DMS53 treated with DMSO at 0.1 percent for 48 hours (cell line): ENCODE results near the gene PLA2G2A.
A peak's percentile ranks its signal among the peaks of the same experiment; 100 is the strongest.

Experiments used
- DNase-seq: peaks from one replicate; lab custom pipeline; 2025; ENCODE audit not compliant: unreplicated experiment; lab: John Stamatoyannopoulos, UW

The PLA2G2A gene

DNA sequence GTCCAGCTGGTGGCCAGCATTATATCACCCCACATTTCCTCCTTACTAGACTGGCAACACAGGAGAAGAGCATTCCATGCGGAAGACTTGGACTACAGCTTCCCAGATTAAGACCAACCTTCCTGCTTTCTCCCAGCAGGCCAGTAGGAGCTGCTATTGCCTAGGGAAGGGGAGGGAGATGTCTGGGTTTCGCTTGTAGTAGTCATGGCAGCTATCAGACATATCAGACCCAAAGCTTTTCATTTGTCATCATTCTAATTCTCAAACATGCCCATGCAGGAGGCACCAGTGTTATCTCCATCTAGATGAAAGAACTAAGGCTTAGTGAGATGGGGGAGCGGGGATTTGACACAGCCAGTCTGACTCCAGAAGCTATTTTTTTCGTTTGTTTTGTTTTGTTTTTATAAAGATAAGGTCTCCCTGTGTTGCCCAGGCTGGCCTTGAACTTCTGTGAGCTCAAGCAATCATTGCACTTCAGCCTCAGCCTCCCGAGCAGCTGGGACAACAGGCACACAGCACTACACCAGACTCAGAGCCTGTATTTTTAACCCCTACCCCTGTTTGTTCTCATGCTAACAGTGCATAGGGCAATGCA lies 4.5 kb downstream of the PLA2G2A start:
- peak; percentile 29 for DNase-seq

DNA sequence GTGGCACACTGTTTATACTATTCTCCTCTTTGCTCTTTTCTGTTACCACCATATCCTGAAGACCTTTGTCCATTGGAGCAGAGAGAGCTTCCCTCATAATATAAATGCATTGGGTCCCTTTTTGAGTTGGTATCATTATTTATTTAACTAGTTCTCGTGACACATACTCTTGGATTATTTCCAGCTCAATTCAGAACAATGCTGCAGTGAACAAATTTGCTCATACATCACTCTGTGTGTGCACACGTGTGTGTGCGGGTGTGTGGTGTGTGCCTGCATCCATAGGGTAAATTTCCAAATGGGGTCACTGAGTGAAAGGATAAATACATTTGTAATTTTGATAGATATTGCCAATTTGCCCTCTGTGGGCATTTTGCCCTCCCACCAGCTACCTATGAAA lies 5.8 kb downstream of the PLA2G2A start:
- no peak for DNase-seq

DNA sequence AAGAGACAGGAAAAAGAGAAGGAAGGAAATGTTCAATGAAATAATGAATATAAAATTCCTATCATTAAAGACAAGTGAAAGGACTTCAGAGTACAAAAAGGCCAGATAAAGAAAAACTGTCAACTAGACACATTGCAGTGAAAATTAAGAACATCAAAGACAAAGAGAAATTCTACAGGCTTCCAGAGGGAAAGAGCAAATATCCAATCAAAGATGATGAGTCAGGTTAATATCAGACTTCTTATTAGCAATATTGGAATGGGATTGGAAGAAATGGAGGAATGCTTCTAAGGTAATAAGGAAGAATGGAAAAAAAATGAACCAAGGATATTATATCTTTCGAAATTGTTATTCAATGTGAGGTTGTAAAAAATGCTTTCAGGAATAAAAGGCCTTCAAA lies 7.8 kb downstream of the PLA2G2A start:
- DNase-seq: no peak

DNA sequence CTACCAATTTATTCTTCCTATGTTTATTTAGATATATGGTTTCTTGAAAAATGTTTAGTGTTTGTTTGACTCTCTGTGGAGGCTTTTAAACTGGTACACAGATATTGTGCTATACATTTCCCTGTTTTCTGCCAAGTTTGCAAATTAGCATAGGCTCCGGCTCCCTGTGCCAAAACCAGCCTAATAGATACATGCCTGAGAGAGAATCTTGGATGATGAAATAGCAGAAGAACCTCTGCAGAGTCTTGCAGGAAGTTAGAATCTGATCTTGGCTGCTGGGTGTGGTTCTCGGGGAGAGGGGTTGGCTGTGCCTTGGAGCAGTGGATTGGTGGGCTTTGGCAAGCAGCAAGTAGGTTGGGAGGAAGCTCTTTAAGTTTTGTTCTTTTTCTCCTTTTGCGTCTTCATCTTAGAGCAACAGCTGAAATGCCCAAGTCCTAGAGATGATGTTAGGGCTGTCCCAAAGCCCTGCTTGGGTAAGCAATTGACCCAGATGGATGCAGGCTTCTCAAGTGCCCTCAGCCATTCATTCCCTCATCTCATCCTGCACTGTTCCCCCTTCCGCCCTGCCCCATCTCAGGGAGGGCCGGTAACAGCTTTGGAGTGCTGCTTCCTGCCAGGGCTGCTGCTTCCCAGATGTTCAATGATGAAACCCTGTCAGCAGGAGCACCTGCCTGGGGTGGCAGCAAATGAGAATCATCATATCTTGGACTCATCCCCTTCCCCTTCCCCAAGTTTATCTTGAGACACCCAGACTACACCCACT lies 9.3 kb downstream of the PLA2G2A start:
- no peak for DNase-seq

DNA sequence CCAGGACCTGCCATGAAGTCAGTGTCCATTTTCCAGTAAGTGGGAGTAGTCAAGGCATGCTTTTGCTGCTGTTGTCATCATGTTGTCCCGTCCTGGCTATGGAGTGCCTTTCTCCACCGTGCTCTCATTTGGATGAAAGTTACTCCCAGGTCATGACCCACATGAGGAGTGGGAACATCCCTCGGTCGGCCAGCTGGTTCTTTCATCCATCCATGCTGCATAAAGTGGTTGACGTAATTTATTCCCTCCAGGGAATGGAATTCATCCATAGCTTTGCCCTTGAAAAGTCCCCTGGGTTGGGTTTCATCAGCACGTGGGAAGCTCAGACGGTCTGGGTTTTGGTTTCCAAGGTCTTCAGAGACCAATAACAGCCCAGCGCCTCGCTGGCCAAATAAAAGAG lies 11.6 kb downstream of the PLA2G2A start:
- DNase-seq: no peak

DNA sequence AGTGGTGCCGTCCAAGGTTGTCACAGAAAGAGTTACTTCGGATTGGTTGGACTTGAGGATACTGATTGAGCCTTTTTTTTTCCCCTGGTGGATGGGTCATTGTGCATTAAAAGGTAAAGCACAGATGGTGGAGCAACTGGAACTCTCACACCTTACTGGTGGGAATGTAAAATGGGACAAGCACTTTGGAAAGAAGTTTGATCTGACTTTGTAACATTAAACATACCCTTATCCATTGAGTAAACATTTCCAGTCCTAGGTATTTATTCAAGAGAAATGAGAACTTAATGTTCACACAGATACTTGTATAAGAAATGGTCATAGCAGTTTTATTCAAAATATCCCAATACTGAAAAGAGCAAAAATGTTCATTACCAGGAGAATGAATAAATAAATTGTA lies 14.9 kb downstream of the PLA2G2A start:
- DNase-seq: no peak

DNA sequence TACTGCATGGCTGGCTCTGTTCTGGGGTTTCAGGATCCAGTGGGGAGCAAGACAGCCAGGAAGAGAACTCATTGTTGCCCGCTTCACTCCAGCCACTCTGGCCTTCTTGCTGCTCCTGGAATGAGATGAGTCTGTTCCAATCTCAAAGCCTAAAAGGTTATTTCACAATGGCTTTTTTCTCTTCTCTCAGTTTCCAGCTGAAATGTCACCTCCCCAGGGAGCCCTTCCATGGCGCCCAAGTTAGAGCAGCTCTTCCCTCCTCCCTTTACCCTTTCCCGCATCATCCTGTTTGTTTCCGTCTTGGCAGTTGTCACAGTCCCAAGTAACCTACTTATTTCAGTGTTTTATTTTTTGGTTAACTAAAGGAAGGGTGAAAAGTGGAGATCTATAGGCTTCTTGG lies 15.8 kb downstream of the PLA2G2A start:
- DNase-seq: no peak

DNA sequence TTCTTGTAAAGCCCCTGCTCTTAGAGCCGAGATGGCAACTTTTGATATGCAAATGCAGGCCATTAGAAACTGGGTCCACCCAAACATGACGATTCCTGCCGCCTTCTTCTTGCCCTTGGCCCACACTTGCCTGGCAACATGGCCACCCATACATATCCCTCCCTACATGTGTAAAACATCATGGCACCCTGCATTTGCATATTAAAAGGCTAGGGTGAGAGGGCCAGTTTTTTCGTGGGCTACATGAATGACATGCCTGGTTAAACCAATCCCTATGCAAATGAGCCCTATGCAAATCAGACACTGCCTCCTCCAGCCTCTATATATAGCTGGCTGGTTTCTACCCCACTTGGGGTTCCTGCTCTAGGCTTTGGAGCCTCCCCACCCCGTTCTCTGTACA lies 18.8 kb downstream of the PLA2G2A start:
- no peak for DNase-seq

DNA sequence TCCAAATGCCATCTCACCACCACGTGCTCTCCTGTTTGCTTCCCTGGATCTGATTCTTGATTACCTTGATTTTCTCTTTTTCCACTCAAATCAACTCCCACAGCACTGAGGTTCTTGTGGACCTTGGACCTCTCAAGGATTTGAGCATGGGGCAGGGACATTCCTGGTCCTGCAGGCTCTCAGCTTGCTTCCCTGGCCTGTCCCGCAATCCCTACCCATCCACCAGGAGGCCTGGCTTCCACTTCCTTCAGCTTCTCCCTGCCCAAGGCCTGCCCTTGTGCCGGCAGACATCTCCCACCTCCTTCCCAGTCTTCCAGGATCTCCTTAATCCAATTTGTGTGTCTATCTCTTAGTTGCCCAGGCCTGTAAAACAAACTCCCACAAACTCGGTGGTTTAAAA lies 21.6 kb downstream of the PLA2G2A start:
- DNase-seq: no peak

DNA sequence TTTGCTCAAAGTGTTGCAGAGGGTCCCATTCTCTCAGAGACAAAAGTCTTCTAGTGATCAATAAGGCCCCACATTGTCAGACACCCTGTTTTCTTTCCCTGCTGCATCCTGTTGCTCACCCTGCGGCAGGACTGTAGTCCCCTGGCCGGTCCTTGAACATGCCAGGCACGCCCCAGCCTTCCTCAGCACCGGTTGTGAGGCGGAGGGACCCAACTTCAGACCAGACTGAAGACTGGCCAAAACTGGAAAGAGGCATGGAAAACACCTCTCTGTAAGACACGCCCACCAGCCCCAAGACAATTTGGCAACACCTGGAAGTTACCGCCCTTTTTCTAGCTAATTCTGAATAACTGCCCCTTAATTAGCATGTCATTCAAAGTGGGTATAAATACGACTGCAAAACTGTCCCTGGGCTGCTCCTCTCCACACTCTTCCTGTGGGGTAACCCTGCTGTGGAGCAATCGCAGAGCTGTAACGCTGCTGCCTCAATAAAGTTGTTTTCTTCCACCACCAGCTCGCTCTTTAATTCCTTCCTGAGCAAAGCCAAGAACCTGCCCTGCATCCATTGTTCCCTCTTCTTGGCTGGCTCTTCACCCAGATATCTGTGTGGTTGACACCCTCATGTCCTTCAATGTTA lies 23.8 kb downstream of the PLA2G2A start:
- no peak for DNase-seq

DNA sequence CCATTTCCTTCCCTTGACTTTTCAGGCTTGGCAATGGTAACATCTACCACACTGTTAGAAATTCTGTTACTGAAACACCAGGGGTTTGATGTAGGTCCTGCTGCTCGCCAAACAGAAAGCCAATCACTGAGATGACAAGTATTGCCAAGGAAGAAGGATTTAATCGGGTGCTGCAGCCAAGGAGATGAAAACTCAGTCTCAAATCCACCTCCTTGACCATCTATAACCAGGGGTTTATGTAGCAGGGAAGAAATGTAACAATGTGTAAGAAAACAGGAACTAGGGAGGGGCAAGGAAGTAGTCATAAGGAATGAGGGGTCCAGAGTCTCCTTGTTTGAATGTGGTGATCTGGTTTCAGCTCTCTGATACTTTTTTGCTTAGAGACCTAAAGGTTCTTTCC lies 25.4 kb downstream of the PLA2G2A start:
- DNase-seq: no peak

DNA sequence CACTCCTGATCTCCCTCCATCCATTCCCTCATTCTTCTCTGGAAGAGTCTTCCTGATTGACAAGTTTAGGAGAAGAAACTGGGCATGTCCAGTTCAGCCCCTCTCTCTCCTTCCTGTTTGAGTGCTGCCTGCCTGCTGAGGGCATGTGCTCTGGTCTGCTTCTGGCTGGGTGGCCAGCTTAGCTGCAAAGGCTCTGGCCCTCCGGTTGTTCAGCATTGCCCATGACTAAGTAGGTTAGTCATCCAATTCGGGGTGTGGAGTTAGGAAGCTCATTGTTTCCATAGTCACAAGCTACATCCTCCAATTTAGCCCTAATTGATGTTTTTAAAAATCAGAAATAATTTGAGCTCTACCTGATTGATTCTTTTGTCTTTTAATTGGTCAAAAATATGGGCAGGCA lies 30.4 kb downstream of the PLA2G2A start:
- no peak for DNase-seq

DNA sequence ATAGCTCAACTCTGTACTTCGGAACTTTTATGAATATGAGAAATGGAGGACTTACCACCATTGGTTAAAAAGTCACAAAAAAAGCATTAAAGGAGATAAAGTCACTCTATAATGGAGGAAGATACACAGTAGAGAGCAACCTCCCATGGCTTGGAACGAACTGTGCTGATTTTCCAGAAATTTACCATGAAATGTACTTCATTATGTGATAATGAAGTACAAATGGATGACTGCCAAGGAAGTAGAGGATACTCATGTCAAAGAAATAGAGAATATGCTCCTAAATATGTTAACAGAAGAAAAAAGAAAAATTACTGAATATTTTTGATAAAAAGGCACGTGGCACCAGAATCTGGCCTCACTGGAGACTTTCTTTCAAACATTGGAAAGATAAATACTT lies 32.4 kb downstream of the PLA2G2A start:
- no peak for DNase-seq

DNA sequence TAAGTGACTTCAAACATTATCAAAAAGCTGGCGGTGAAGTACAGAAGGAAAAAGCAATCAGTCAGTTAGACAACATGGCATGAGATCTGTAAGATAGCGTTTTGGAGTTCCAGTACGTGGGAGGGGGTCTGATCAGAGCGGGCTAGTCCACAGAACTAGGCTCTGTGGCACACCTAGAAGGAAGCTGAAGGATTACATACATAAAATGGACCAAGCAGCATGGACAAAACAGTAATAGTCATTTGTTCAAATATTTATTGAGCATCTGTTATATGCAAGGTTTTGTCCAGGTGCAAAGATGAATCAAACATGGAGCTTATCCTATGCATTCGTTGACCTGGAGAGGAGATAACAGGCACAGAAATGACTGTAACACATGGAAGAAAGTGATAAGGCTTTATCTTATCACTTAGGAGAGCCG lies 33.1 kb downstream of the PLA2G2A start:
- DNase-seq: no peak

DNA sequence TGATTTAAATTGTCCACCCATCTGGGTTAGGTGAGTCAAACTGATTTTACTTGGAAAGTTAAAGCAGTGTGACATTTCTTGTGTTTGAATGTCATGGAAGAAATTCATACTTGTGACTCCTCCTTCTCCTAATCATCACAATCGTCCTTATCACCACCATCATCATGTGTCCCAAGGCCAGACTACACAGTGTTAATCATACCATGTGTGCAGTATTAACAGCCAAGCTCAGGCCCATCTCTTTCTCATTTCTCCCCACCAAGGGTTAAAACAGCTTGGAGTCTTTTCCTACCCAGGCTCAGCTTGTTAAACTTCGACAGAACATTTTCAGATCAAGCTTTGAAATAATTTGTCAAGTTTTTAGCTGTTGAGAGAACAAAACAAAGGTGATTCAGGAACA lies 33.5 kb downstream of the PLA2G2A start:
- DNase-seq: no peak

DNA sequence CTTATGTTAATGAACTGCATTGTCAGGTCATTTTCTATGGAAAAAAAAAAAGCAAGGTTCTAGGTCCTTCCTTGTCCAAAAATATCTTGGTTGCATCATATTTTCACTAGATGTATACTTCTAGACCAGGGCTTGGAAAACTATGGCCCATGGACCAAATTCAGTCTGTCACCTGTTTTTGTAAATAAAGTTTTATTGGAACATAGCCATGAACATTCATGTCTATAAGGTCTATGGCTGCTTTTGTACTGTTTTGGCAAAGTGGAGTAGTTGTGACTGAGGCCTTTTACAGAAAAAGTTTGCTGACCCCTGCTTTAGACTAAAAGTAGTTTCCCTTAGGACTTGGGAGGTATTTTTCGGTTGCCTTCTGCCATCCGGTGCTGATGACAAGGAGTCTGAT lies 36.8 kb downstream of the PLA2G2A start:
- no peak for DNase-seq

DNA sequence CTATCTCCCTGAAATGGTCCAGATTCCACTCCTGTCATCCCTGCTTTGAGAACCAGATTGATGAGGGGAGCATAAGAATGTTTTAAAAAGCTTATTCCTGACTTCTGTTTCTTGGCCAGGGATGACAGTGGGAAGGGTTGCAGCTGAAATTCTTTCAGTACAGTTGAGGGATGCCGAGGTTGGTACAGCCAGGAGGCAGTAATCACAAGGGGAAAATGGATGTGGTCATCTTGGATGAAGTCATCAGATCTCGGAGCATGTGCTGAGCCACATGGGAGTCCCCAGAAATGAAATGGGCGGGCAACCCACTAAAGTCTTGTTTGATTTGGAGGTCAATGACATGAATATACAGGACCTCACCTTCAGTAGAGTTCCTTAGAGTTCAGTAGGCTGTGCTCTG lies 37.3 kb downstream of the PLA2G2A start:
- DNase-seq: no peak

DNA sequence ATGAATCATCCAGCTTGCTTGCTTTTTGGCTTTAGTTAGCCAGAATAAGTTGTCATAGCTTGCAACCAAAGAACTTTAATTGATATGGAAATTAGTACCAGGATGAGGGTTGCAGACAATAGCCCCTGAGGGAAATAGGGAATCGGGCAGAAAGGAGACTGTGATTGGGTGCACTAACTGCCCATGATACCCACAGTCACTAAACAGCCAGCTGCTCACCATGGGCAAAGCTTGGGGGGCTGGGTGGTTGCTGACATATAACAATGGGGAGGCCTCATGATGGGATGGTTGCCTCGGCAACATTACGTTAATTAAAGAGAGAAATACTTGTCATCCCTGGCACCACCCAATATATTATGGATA lies 38.2 kb downstream of the PLA2G2A start:
- DNase-seq: no peak

DNA sequence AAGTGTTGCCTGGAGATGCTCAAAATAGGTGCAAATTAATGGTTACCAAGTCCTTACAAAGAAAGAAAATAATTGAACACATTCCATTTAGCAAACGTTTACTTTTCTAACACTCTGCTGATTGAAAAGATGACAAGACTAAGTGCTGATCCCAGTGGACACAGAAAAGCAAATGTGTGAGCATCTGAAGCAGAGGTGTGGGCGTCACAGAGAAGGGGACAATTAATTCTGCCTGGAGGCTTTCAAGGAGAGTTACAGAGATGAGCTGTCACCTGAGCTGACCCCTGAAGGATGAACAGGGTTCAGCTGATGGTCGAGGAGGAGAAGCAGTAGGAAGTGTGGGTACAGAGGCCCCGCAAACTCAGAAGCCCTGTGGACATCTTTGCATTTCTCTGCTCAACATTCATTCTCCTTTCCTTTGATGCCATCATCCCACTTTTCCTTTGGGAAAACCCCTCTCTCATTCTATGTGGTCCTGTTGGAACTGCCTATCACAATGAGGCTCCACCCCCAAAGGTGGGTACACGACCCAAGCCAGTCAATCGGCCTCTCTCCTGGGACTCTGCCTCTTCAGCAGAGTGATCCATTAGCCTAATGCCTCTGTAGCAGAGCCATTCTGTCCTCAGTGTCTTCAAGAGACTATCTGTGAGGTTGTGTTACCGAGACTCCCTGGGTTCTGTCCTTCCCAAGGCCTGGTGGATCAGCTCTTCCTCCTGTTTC lies 38.8 kb downstream of the PLA2G2A start:
- no peak for DNase-seq

DNA sequence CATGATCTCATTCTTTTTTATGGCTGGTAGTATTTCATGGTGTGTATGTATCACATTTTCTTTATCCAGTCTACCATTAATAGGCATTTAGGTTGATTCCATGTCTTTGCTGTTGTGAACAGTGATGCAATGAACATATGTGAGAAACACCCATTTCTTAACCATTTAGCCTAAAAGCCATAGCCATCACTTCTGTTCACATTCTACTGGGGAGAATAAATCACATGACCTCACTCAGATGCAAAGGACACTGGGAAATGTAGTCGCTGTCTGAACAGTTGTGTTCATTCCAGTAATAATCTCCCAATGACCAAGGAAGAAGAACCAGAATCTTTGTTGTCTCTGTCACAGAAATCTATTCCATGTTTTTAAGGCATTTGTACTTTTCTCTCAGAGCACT lies 40.9 kb downstream of the PLA2G2A start:
- no peak for DNase-seq

DNA sequence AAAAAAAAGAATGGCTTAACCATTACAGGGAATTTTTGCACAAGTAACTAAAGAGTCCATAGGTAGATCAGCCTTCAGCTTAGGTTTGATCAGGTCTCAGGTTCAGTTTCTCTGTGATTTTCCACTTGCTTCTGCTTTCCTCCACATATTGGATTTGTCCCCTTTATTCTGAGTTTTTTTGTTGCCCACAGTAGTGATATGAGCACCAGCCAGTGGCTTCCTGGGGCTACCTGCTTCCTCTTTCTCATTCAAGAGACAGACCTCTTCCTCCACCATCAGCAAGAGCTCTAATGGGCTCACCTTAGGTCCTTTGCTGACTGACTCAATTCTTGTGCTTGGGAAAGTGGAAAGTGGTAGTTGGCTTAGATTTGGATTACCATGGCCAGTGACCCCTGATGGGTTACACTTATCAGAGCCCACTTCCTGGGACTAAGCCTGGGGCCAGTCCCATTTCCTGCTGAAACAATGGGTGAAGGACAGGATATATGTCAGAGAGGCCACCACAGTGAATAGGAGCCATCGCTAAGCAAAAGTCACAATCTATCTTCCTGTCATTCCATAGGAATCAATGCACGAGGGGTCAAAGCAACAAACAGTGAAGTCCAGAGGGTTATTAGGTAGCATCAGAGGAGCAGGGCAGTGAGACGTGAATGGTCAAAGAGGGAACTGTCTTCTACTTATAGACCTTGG lies 43.2 kb downstream of the PLA2G2A start:
- DNase-seq: no peak
